H1 (cell line): ENCODE measurements around the gene ARHGEF7. TPM values are rescaled to one million over a fixed set of nuclear protein-coding genes. Genes with fewer than 3 reads are reported as not detected.

Source experiments
- SP1 ChIP-seq: IDR thresholded peaks from 2 replicates; pipeline ENCODE4 v1.6.1; 2011; ENCODE audit warnings: low read depth, low read length
- polyA plus RNA-seq, 7 experiments: library from polyadenylated mRNA; depleted of rRNA in 3 of 7; stranded (reverse) in 5 of 7; unstranded in 2 of 7; fragments of >200 nt in 5 of 7; fragments of 200-250 nt in 2 of 7; gene quantifications; 1 replicate in 5 of 7; 2 replicates in 1 of 7; 4 replicates in 1 of 7; pipeline versions ENCODE4 v1.2.1 to v1.2.3, GENCODE V29; 2011 to 2013; ENCODE audit warnings: missing spikeins in 2 of 7, mixed read lengths in 2 of 7
- total RNA-seq: library from RNA; stranded (reverse); fragmentation: NEBNext Ultra II Directional; extraction: Animal tissue kit (Norgen Biotek cat#: 25700); gene quantifications from 2 replicates; pipeline ENCODE4 v1.2.1, GENCODE V29; 2021
- TF ChIP-seq, protein P1 (sequence below): fragments of 300-600 bp; sonication (generic); IDR thresholded peaks from 2 replicates; pipeline ENCODE4 v1.7.1; 2012; ENCODE audit warnings: low read length, moderate library complexity, mild to moderate bottlenecking, inconsistent platforms; ENCODE audit not compliant: insufficient replicate concordance

ARHGEF7 gene
- total and polyA plus RNA-seq, 2 of the 8 experiments (the other 6 are each of a cell fraction or from before 2014, with no cell fraction given) = 26.2 to 56.5 TPM

GRCh38 chr13:111337741-111338140, 222.6 kb downstream of the ARHGEF7 start (continued):
- TF ChIP-seq, protein P1, sequence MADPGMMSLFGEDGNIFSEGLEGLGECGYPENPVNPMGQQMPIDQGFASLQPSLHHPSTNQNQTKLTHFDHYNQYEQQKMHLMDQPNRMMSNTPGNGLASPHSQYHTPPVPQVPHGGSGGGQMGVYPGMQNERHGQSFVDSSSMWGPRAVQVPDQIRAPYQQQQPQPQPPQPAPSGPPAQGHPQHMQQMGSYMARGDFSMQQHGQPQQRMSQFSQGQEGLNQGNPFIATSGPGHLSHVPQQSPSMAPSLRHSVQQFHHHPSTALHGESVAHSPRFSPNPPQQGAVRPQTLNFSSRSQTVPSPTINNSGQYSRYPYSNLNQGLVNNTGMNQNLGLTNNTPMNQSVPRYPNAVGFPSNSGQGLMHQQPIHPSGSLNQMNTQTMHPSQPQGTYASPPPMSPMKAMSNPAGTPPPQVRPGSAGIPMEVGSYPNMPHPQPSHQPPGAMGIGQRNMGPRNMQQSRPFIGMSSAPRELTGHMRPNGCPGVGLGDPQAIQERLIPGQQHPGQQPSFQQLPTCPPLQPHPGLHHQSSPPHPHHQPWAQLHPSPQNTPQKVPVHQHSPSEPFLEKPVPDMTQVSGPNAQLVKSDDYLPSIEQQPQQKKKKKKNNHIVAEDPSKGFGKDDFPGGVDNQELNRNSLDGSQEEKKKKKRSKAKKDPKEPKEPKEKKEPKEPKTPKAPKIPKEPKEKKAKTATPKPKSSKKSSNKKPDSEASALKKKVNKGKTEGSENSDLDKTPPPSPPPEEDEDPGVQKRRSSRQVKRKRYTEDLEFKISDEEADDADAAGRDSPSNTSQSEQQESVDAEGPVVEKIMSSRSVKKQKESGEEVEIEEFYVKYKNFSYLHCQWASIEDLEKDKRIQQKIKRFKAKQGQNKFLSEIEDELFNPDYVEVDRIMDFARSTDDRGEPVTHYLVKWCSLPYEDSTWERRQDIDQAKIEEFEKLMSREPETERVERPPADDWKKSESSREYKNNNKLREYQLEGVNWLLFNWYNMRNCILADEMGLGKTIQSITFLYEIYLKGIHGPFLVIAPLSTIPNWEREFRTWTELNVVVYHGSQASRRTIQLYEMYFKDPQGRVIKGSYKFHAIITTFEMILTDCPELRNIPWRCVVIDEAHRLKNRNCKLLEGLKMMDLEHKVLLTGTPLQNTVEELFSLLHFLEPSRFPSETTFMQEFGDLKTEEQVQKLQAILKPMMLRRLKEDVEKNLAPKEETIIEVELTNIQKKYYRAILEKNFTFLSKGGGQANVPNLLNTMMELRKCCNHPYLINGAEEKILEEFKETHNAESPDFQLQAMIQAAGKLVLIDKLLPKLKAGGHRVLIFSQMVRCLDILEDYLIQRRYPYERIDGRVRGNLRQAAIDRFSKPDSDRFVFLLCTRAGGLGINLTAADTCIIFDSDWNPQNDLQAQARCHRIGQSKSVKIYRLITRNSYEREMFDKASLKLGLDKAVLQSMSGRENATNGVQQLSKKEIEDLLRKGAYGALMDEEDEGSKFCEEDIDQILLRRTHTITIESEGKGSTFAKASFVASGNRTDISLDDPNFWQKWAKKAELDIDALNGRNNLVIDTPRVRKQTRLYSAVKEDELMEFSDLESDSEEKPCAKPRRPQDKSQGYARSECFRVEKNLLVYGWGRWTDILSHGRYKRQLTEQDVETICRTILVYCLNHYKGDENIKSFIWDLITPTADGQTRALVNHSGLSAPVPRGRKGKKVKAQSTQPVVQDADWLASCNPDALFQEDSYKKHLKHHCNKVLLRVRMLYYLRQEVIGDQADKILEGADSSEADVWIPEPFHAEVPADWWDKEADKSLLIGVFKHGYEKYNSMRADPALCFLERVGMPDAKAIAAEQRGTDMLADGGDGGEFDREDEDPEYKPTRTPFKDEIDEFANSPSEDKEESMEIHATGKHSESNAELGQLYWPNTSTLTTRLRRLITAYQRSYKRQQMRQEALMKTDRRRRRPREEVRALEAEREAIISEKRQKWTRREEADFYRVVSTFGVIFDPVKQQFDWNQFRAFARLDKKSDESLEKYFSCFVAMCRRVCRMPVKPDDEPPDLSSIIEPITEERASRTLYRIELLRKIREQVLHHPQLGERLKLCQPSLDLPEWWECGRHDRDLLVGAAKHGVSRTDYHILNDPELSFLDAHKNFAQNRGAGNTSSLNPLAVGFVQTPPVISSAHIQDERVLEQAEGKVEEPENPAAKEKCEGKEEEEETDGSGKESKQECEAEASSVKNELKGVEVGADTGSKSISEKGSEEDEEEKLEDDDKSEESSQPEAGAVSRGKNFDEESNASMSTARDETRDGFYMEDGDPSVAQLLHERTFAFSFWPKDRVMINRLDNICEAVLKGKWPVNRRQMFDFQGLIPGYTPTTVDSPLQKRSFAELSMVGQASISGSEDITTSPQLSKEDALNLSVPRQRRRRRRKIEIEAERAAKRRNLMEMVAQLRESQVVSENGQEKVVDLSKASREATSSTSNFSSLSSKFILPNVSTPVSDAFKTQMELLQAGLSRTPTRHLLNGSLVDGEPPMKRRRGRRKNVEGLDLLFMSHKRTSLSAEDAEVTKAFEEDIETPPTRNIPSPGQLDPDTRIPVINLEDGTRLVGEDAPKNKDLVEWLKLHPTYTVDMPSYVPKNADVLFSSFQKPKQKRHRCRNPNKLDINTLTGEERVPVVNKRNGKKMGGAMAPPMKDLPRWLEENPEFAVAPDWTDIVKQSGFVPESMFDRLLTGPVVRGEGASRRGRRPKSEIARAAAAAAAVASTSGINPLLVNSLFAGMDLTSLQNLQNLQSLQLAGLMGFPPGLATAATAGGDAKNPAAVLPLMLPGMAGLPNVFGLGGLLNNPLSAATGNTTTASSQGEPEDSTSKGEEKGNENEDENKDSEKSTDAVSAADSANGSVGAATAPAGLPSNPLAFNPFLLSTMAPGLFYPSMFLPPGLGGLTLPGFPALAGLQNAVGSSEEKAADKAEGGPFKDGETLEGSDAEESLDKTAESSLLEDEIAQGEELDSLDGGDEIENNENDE = no peak
- TF ChIP-seq SP1 = no peak
